NCI-H146 treated with DMSO at 0.1 percent for 48 hours (cell line): ENCODE measurements around the gene UGT2B15.
"Not testable (repeated sequence)": the region's sequence is repeated elsewhere in the genome, so short reads cannot be mapped to it uniquely, and the experiment has no call there.

Experiments
- DNase-seq: peaks from one replicate; lab custom pipeline; 2025; ENCODE audit not compliant: unreplicated experiment; lab: John Stamatoyannopoulos, UW

UGT2B15 gene

DNA sequence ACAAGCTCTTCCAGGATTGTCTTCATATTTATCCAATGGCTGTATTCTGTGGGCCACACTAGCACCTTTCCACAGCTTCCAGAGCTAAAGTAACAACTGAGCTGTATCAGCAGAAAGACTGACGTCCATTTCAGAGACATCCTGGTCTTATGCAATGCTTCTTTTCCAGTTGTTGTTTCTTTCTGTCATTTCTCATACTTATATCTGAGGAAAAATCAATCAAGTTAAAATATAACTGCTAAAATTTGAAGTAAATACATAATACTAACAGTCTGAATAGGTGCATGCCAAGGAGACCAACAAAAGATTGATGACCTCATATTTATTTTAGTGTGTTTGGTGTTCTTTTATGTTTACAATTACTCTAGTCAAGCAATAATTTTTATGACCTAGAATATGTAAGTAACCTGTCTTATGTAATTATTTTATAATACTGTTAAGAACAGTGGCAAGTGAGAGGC, at the start of gene UGT2B15:
Gene UGT2B15, minus strand, starts transcription at position 174 of the 461 bp plus-strand sequence. Its CDS starts 34 bp downstream, at position 140.
- not testable (repeated sequence) for DNase-seq

- no peak for DNase-seq
These were observed 48.6 kb upstream of the UGT2B15 start for GRCh38 chr4:68719075-68719473.

DNA sequence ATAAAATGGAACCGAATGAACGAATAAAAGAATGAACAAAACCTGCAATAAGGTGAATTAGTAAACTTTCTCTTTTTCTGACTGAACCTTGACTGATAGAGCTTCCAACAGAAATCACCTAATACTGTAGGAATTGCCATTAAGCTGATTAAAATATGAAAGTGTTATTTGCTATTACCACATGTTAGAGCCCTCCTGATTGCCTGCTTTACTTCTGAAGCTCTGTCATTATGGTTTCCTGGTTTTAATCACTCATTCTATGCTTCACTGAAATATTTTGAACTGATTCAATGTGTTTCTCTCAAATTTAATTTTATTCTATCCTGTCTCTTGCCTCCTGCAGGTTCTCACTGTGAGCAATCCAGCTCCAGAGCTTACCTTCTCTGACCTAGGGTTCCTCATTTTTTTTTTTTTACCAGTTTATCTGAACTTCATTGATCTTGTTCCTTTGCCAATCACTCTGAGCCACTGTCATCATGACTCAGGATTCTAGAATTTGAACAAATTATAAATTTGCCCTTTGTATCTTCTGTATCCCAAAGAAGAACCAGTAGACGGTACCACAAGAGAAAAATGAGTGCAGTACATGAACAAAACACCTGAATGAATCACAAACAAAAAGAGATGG, 48.1 kb upstream of the UGT2B15 start:
- no peak for DNase-seq

GRCh38 chr4:68717999-68718398, 47.5 kb upstream of the UGT2B15 start:
- no peak for DNase-seq

DNA sequence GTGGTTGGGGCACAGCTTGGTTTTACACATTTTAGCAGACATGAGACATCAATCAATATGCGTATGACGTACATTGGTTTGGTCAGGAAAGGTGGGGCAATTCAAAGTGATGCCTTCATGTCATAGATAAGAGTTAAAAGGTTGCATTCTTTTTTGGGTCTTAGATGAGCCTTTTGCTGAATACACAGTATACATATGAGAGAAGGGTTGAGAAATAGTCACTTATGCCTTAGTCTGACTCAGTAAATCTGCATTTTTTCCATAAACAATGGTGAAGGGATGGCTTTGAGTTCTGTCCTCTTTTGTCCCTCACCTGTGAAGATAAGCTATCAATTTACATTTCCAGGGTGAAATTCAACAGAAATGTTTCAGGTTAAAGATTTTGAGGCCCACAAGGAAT, 43.9 kb upstream of the UGT2B15 start:
- no peak for DNase-seq

- no peak for DNase-seq
These were observed 41.8 kb upstream of the UGT2B15 start for GRCh38 chr4:68712207-68712606.

GRCh38 chr4:68708566-68708965, 38.1 kb upstream of the UGT2B15 start:
- no peak for DNase-seq

DNA sequence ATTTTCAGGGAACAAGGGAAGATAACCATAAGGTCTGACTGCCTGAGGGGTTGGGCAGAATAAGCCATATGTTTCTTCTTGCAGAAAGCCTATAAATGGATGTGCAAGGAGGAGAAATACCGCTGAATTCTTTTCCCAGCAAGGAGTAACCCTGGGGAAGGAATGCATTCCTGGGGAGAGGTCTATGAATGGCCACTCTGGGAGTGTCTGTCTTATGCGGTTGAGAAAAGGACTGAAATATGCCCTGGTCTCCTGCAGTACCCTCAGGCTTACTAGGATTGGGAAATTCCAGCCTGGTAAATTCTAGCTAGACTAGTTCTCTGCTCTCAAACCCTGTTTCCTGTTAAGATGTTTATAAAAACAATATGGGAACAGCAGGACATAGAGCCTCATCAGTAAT, 32.7 kb upstream of the UGT2B15 start:
- DNase-seq: not testable (repeated sequence)

DNA sequence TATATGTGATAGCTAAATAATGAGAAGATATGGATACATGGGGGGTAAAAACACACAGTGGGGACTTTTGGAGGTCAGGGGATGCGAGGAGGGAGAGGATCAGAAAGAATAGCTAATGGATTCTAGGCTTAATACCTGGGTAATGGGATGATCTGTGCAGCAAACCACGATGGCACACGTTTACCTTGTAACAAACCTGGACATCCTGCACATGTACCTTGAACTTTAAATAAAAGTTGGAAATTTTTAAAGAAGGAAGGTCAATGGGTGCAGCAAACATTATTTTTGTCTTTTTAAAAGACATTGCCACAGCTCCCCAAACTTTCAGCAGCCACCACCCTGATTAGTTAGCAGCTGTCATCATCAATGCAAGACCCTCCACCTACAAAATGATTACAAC, 29.7 kb upstream of the UGT2B15 start:
- no peak for DNase-seq

GRCh38 chr4:68693325-68694075, 23.0 kb upstream of the UGT2B15 start:
- DNase-seq: no peak

DNA sequence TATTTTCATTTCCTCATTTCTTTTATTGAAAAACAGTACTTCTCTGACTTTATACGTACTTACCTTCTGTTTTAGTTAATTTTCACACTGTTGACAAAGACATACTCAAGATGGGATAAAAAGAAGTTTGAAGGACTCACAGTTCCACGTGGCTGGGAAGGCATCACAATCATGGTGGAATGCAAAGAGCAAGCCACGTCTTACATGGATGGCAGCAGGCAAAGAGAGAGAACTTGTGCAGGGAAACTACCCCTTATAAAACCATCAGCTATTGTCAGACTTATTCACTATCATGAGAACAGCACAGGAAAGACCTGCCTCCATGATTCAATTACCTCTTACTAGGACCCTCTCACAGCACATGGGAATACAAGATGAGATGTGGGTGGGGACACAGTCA, 20.7 kb upstream of the UGT2B15 start:
- DNase-seq: no peak

- DNase-seq: no peak
These were observed 12.6 kb upstream of the UGT2B15 start for GRCh38 chr4:68683034-68683433.

GRCh38 chr4:68681298-68681697, 10.8 kb upstream of the UGT2B15 start:
- DNase-seq: not testable (repeated sequence)

GRCh38 chr4:68673143-68673542, 2.7 kb upstream of the UGT2B15 start:
- DNase-seq: no peak

DNA sequence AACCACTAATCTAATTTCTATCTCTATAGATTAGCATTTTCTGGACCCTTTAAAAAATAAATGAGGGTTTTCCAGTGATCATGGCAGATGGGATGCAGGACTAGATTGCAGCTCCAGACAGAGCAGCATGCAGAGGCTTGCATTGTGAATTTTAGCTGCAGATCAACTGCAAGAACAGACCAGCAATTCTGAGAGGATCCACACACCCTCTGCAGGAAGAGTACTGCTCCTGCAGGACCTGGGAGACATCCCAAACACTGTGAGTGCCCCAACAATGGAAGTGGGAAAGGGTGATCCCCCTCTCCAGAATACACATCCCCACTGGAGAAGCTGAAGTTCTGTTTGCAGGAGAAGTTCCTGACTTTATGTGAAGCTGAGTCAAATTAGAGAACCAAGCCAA, 765 bp upstream of the UGT2B15 start:
- not testable (repeated sequence) for DNase-seq

- not testable (repeated sequence) for DNase-seq
These were observed 1.8 kb downstream of the UGT2B15 start for GRCh38 chr4:68668537-68669163.

DNA sequence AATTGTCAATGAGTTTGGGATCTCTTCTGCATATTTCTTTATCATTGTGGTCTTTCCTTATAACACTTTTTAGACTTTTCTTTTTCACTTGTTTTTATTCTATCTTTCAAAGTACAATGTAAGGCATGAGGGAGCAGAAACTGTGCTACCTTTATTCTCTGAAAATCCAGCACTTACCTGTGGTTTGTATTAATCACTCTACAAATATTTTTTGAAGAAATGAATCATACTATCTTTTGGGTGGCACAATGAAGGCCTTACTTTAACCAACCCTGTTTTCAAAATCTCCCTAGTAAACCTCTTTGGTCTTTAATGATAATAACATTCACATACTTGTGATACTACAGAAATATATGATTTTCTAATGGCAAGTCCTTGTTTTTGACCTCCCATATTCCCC, 2.9 kb downstream of the UGT2B15 start:
- DNase-seq: not testable (repeated sequence)

DNA sequence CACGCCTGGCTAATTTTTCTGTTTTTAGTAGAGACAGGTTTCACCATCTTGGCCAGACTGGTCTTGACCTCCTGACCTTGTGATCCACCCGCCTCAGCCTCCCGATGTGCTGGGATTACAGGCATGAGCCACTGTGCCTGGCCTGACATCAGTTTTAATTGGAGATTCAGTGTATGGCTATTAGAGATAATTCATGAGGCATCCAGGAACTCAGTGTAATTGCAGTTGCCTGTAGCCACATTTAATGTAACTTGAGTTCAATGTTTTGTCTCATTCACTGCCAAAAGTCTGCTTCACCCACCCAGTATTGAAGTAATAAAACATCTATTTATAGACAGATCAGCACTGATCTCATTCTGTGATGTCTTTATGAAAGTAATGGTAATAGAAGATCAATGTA, 5.7 kb downstream of the UGT2B15 start:
- peak; percentile 23 for DNase-seq

DNA sequence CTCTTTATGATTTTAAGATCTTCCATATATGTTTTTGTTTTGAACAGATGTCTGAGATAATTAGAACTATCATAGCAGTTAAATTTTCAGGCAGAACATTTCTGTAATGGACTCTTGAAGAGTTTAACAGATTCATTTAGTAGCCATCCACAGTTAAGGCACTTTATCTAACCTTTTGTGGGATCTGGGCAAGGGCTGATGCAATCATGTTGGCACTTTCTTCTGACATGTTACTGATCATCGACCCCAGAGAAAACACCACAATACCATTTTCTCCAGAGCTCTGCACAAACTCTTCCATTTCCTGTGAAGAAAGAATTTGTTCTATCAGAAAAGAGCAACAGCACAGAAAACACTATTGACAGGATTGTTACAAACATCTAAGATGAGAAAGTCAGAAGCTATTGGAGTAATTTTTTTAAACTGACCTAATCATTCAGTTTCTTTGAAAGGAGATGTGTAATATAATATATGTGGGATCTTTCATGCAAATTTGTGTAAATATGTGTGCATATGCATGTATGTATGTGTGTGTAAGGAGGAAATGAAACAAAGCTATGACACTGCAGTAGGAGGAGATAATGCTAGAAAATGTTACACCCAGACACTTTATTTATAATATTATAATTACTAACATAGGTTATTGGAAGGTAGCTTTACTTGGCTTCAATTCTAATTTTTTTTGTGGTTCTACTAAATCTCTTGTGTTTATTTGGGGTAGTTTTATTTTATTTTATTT, 7.4 kb downstream of the UGT2B15 start:
- DNase-seq: not testable (repeated sequence)

DNA sequence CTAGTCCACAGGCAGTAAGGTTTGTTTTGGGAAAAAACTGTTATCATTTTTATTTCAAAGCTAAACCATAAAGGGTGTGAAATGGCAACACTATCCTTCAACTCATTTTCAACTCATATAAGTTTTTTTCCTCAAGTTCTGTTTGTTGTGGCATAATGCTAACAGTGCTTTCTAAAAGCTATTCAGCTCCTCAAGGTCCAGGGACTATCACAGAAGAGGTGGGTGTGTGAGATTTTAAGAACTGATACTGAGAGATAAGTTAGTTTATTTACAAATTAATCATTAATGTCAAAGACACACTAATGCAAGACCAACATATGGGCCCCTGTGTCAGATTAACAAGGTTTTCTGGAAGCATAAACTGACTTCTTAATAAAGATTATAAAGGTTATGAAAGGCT, 11.8 kb downstream of the UGT2B15 start:
- no peak for DNase-seq

- DNase-seq: not testable (repeated sequence)
These were observed 13.3 kb downstream of the UGT2B15 start for GRCh38 chr4:68657022-68657594.
